Activated gamma-delta T cell treated with anti-CD3 and anti-CD28 coated beads, Interleukin-2, amount 50 U/mL, for 16 hours (primary cell): ENCODE results near the gene TEAD1.

Experiments
- DNase-seq: peaks from one replicate; pipeline ENCODE4 v3.0.0-alpha.2; 2020; ENCODE audit warnings: low read depth

TEAD1 gene

DNA sequence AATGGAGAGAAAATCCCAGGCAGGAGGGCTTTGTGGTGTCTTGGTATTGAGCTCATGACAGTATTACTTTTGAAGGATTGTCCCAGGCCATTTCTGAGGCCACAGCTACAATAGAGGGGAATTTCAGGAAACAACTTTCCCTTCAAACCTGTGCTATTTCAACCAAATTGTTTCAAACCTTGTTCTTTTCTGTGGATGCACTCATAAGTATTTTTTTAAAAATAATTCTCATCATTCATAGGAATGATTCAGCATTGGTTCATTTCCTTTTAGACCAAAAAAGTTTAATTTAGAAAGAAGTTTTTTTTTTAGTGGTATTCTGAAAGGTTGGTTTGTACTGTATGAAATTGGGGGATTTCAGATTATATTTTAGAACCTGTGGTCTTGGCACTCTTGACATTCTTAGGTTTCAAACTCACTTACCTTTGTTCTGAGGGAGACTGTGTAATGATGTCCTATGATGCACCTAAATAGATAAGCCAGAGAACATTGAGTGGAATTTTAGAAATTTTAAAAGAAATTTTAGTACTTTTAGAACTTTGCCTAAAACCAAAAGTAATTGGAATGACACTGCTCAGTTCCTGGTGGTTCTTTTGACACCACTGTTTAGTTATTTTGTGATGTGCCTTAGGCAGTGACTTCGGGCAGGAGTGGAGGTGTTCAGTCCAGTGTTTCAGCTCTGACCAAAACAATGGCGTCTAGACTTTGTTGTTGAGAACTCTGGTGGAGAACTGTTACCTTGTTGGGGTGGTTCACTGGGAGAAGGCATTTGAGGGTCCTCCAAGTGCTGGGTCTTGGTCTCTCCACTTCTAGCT is 12.2 kb downstream of the TEAD1 start:
- DNase-seq: no peak

GRCh38 chr11:12687216-12687623 is 13.0 kb downstream of the TEAD1 start:
- no peak for DNase-seq

GRCh38 chr11:12687740-12688139 is 13.5 kb downstream of the TEAD1 start:
- DNase-seq: no peak

- DNase-seq: no peak
Observed at GRCh38 chr11:12689029-12689755, 15.0 kb downstream of the TEAD1 start.

DNA sequence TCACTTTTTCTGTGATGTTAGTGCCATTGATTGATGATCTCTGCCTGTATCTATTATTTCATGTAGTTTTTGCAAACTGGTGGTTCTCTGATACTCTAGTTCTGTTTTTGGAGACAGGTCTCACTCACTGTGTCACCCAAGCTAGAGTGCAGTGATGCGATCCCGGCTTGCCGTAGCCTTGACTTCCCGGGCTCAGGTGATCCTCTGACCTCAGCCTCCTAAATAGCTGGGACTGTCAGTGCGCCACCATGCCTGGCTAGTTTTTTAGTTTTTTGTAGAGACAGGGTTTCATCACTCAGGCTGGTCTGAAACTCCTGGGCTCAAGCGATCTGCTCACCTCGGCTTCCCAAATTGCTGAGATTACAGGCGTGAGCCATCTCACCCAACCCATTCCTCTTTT is 16.4 kb downstream of the TEAD1 start:
- DNase-seq: no peak

DNA sequence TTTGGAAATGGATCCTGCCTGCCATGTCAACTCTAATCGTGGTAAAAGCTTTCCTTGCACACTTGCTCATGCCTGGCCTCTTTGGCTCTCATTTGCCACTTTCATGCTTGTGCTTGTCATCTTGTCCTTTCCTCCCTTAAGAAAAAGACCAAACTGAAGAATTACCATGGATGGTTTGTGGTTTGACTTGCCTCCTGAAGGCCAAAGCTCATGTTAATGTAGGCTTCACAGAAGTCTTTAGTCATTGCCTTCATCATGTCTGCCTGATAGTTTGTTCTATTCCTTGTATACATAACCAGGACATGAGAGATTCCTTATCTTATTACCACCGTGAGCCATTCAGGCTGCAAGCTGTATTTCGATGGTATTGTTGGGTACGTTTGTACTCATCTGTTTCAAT is 17.3 kb downstream of the TEAD1 start:
- DNase-seq: no peak

DNA sequence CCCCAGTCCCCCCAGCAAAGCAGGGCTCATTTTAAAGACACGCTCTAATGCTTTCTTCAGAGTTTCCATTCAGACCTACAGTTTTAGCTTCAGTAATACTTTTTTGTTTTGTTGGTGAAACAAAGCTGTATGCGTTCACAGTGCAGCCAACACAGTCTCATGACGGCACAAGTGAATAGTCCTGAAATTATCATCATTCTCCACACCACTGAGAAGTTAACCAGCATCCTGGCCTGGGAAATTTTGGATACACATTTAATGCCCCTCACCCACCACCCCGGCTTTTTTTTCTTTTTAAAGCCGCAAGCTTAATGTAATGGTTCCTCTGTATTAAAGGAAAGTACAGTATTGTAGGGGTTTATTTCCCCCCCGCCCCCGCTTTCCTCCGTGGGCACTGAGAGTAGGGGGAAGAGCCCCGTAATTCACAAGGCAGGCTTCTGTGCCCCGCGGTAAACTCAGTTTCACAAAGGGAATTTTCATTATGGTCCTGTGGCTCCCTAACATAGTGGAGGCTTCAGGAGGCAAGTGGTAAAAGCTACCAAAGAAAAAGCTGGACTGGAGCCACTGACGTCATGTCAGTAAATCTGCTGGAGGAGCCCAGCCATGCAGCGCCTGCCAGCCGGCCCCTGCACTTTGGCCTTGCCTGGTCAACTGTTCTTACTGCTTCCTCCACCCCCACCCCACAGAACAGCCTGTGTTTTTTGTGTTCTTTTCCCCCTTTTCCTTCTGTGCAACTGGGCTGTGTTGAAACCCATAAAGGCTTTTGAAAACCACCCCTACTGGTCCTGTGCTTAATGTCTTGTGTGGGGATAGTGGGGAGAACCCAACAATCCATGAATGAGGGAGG is 18.2 kb downstream of the TEAD1 start:
- DNase-seq: no peak

GRCh38 chr11:12693094-12693478 is 18.9 kb downstream of the TEAD1 start:
- DNase-seq: no peak

GRCh38 chr11:12693479-12694182 is 19.4 kb downstream of the TEAD1 start:
- no peak for DNase-seq

DNA sequence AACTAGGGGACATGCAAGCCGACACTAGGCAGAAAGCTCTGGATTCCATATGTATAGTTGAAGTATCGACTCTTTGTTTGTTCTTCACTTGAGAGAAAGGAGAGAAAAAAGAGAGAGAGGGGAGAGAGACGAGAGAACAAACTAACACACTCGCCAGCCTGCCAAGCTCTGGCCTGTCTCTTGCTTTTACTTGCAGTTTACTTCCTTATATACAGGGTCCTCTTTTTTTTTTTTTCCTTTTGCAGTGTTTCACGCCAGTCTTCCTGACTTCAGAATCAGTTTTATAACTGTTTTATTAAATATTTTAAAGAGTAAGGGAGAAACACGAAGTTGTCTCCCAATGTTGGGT is 19.9 kb downstream of the TEAD1 start:
- no peak for DNase-seq

GRCh38 chr11:12695221-12695794 is 21.1 kb downstream of the TEAD1 start:
- DNase-seq: no peak

DNA sequence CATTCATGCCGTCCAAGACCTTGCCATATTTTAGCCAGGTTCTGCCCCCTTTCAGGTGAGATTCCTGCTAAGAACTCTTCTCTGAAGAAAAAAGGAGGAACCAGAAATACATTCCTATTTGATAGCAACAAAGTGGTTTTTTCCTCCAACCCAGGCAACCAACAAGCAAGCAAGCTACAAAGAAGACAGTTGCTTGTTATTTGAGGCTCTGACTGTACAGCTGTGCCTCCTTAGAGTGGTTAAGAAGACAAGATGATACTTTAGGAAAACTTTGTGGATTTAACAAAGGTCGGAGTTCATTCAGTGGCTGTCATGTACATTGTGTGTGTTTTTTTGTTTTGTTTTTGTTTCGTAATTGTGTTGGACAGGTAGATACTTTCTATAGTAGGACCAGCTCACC is 21.7 kb downstream of the TEAD1 start:
- DNase-seq: no peak

- DNase-seq: no peak
Observed at GRCh38 chr11:12696911-12697581, 22.8 kb downstream of the TEAD1 start.

GRCh38 chr11:12698048-12698447 is 23.8 kb downstream of the TEAD1 start:
- no peak for DNase-seq

DNA sequence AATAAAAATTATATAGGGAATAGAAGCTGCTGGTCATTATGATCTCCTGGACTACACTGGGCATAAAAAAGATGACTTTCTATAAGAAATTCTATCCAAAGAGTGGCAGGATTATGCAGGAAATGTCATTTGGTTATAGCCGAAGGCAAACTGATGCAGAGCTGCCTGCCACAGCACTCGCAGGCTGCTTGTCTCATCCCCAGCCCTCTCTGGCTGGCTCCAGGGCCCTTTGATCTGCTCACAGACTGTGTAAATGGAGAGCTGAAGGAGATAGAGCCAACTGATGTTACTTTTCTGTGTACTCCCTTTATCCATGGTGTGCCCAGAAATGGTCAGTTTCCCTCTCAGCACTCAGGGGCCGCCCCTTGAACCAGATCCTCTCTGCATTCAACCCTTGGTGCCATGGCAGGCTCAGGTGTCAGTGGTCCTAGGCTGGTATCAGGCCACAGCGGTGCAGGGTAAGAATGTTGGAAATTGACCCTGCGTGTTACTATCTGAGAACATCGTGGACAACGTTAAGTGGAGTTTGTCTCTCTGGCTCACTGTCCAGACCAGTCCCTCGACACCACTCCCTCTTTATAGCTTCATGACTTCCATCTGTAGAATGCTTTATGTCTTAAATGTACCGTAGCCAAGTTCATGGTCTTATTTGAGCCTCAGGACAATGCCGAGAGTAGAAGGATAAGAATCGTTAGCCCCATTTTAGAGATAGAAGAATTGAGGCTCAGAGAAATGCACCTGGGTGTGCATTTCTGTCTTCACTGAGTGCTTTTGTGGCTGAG is 27.8 kb downstream of the TEAD1 start:
- no peak for DNase-seq

- no peak for DNase-seq
Observed at GRCh38 chr11:12702999-12703453, 28.8 kb downstream of the TEAD1 start.

DNA sequence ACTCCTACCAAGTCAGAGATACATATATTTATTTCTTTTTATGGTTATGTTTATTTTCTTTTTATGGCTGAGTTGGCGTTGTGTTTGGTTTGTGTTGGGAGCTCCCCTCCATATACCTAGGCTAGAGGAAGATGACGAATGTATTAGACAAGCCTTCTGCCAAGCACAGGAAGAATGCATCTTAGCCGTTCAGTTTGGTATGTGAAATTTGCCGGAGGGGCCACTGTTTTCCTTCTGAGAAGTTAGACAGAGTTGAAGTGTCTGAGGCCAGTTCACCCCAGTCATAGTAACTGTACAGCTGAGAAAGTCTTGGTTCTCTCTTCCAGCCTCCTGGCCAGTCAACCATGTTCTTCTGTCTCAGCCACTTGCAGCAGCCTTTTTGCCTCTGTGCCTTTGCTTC is 29.8 kb downstream of the TEAD1 start:
- DNase-seq: no peak

DNA sequence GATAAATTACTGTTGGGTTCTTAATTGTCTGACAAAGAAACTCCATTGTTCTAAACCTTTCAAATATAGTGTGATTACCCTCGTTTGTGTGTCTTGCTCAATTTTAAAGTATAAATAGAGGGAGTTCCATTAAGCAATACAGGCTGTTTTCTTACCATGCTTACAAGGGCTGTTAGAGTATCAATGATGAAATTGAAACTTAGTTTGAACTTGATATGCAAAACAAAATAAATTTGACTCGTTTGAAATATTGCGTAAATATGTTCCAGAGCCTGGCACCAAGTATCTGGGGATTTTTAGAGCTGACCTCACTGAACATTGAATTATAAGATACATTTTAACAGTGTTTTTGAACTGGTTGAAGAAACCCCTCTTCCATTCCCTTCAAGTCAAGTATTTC is 31.7 kb downstream of the TEAD1 start:
- no peak for DNase-seq

- DNase-seq: no peak
Observed at GRCh38 chr11:12706545-12707499, 32.6 kb downstream of the TEAD1 start.
